Thoracic aorta (tissue), 2 donors: Measurements from ENCODE around the gene GSTA4. TPM values are rescaled to one million over a fixed set of nuclear protein-coding genes. Genes with fewer than 3 reads are reported as not detected.

Source experiments
- ATAC-seq: fragments of 150-250 bp; one replicate; pipeline ENCODE4 v1.8.0; 2017; ENCODE audit warnings: low read depth; ENCODE audit not compliant: insufficient number of reproducible peaks, low FRiP score
- DNase-seq: peaks from one replicate; pipeline ENCODE4 v3.0.0-alpha.2; 2020; ENCODE audit warnings: low spot score
- H3K27ac ChIP-seq, 2 donors: fragments of 200-600 bp; sonication (generic); 1 replicate in 1 of 2; 2 replicates in 1 of 2; pipeline ENCODE4 v1.5.1; 2016; ENCODE audit warnings: mild to moderate bottlenecking in 2 of 2, moderate library complexity in 2 of 2
- H3K27me3 ChIP-seq: fragments of 200-600 bp; sonication (generic); replicated peaks from 2 replicates; pipeline ENCODE4 v1.6.0; 2016; ENCODE audit warnings: mild to moderate bottlenecking; ENCODE audit not compliant: insufficient read depth
- H3K36me3 ChIP-seq: fragments of 200-600 bp; sonication (generic); one replicate; pipeline ENCODE4 v1.5.1; 2016
- H3K4me1 ChIP-seq, 2 donors: fragments of 200-600 bp; sonication (generic); 1 replicate in 1 of 2; 2 replicates in 1 of 2; pipeline versions ENCODE4 v1.5.1 to v1.6.0; 2016; ENCODE audit warnings: low read depth in 2 of 2, mild to moderate bottlenecking in 1 of 2; ENCODE audit not compliant: control insufficient read depth in 1 of 2
- H3K4me3 ChIP-seq: fragments of 200-600 bp; sonication (generic); 2 replicates; pipeline ENCODE4 v1.5.1; 2016; ENCODE audit warnings: mild to moderate bottlenecking
- H3K9me3 ChIP-seq: fragments of 200-600 bp; sonication (generic); 2 replicates; pipeline ENCODE4 v1.5.1; 2016
- total RNA-seq, 2 donors: library from RNA; depleted of rRNA; stranded (reverse); fragments of >200 nt; gene quantifications; one replicate each; pipeline versions ENCODE4 v1.1.0 to v1.2.3, GENCODE V29; 2016
- TF ChIP-seq, protein P1 (sequence below): fragments of 200-600 bp; sonication (generic); IDR thresholded peaks from one replicate; pipeline ENCODE4 v1.5.1; 2019; ENCODE audit warnings: antibody characterized with exemption

The GSTA4 gene
- total RNA-seq, 2 donors from 2014 or later = 18.1 to 19.4 TPM

DNA sequence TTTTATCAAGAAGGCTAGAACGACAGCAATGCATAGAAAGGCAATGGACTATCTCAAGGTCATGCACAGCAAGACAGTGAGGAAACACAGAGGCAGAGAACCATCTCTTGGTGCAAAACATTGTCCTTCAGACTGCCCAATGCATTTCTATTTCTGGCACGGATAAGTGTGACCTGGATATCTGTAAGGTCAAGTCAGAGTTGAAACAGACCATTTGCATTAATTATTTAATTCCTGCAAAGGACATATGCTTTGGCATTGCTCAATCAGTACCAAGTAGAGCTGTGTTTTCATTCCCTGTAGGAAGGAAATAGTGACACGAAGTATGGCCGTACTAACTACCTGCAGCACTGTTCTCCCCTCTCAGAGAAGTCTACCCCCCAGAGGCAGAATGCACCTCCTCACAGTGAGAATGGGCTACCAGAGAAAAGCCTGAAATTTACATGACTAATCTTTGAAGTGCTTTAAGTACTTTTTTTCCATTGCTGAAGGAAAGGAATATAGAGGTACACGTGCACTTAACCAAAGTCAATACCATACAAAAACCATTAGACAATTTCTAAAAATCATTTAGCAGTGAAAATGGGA lies 32.1 kb upstream of the GSTA4 start:
- DNase-seq (no peak), ATAC-seq (no peak)
- Histone ChIP-seq H3K27me3 (no peaks in the 10 kb centered on the region), H3K36me3 (peaks cover 9% of the 10 kb centered on the region), H3K9me3 (no peaks in the 10 kb centered on the region), H3K4me3 (no peak overlapping the region), H3K4me1 (no peaks in the 10 kb centered on the region), H3K27ac (no peak overlapping the region)
- TF ChIP-seq, protein P1, sequence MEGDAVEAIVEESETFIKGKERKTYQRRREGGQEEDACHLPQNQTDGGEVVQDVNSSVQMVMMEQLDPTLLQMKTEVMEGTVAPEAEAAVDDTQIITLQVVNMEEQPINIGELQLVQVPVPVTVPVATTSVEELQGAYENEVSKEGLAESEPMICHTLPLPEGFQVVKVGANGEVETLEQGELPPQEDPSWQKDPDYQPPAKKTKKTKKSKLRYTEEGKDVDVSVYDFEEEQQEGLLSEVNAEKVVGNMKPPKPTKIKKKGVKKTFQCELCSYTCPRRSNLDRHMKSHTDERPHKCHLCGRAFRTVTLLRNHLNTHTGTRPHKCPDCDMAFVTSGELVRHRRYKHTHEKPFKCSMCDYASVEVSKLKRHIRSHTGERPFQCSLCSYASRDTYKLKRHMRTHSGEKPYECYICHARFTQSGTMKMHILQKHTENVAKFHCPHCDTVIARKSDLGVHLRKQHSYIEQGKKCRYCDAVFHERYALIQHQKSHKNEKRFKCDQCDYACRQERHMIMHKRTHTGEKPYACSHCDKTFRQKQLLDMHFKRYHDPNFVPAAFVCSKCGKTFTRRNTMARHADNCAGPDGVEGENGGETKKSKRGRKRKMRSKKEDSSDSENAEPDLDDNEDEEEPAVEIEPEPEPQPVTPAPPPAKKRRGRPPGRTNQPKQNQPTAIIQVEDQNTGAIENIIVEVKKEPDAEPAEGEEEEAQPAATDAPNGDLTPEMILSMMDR = no peak

DNA sequence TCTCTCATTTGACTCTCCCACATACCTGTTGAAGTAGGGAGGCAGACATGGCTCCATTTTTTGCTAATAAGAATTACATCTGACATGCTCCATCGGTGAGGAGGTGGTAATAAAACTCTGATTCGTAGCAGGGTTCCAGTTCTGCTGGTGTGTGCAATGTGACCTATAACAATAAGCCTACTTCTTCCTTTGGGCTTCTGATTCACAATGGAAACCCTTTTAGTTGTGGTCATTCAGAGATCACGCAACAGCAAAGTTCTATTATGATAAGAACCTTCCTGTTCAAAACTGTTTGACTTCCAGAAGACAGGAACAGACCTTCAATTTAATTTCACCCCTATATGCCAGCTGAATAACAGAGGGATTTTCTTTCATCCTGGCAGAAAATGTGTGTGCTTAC lies 31.4 kb upstream of the GSTA4 start:
- TF ChIP-seq, protein P1 = no peak

DNA sequence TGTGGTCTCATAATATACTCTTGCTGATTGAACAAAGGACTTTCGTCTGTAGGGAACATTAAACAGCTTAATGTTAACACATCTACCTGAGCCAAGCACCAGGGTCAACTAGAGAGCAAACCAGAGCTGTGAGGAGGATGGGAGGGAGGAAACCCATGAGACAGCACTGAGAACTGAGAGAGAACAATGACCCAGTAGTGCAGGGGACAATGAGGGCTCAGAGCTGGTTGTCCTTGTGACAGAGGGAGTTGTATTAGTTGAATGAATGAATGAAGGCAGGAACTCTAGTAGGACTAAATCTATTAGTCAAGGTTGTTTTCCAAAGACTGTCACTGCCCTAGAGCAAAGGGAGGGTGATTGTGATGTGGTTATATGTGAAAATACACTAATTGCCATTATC lies 28.2 kb upstream of the GSTA4 start:
- no peaks in the 10 kb centered on the region for H3K4me1 ChIP-seq
- no peak for DNase-seq
- H3K9me3 ChIP-seq = no peaks in the 10 kb centered on the region
- TF ChIP-seq, protein P1 = no peak
- H3K27ac ChIP-seq = no peak overlapping the region
- no peak overlapping the region for H3K4me3 ChIP-seq
- no peaks in the 10 kb centered on the region for H3K27me3 ChIP-seq
- ATAC-seq = no peak
- no peaks in the 10 kb centered on the region for H3K36me3 ChIP-seq

More for the DNA sequence above, 31.4 kb upstream of the GSTA4 start:
- Histone ChIP-seq H3K36me3 (peaks cover 4% of the 10 kb centered on the region), H3K4me1 (no peaks in the 10 kb centered on the region), H3K4me3 (no peak overlapping the region), H3K27me3 (no peaks in the 10 kb centered on the region), H3K9me3 (no peaks in the 10 kb centered on the region), H3K27ac (no peak overlapping the region)
- DNase-seq = no peak
- no peak for ATAC-seq

DNA sequence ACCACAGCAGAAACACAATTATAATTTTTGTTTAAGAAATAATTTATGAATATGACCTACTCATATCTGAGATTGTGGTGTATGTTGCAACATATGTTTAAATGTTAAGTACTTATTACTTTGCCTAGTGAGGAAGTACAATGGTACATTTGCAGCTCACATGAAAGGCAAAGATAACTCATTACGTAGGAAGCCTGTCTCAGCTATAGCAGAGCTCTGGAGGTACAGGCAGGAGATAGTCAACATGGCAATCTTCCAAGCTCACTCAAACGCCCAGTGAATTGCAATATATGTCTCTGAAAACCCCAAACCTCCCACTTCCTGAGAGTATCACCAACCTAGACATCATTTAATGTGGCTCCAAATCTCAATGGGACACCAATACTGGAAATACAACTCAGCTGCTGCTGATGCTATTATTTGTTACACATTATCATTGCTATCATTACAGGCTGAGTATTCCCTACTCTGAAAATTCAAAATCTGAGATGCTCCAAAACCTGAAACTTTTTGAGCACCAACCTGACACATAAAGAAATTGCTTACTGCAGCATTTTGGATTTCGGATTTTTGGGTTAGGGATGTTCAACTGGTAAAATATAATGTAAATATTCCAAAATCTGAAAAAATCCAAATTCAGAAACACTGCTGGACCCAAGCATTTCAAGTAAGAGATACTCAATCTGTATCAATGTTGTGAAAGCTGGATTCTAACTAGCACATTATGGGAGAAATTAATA lies 25.1 kb upstream of the GSTA4 start:
- Histone ChIP-seq H3K4me3 (no peak overlapping the region), H3K27me3 (no peaks in the 10 kb centered on the region), H3K4me1 (peaks cover under 1% of the 10 kb centered on the region in 2 donors), H3K36me3 (peaks cover 10% of the 10 kb centered on the region), H3K27ac (no peak overlapping the region), H3K9me3 (no peaks in the 10 kb centered on the region)
- ATAC-seq (no peak), DNase-seq (no peak)
- TF ChIP-seq, protein P1 = no peak

DNA sequence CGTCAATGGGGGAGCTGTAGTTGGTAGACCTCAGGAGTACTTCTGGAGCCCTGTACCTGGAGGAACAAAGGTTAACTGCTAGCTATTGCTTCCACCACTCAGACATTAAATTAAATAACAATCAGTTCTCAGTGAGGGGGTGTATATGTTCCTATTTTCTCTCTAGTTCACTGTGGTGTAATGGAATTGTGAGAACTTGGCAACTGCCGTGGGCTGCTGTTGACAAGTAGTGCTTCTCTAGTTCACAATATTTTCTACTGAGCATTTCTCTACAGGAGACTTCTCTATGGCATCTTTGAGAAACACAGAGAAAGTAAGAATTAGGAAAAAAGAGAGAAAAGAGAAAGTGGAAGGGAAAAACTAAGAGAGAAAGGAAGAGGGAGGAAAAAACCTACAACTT lies 23.4 kb upstream of the GSTA4 start:
- TF ChIP-seq, protein P1 = no peak
- Histone ChIP-seq H3K36me3 (peaks cover 10% of the 10 kb centered on the region), H3K4me3 (no peak overlapping the region), H3K27me3 (no peaks in the 10 kb centered on the region), H3K9me3 (no peaks in the 10 kb centered on the region), H3K27ac (no peak overlapping the region), H3K4me1 (peaks cover 11 to 18% of the 10 kb centered on the region in 2 donors)
- no peak for DNase-seq
- ATAC-seq = no peak
